ENCODE data around the gene HMSD. TPM values are rescaled to one million over a fixed set of nuclear protein-coding genes. Genes with fewer than 3 reads are reported as not detected.

The HMSD gene
- total and polyA plus RNA-seq, 2 of the 4 experiments (the other 2 are of a cell fraction): 0.17 to 0.36 TPM

DNA sequence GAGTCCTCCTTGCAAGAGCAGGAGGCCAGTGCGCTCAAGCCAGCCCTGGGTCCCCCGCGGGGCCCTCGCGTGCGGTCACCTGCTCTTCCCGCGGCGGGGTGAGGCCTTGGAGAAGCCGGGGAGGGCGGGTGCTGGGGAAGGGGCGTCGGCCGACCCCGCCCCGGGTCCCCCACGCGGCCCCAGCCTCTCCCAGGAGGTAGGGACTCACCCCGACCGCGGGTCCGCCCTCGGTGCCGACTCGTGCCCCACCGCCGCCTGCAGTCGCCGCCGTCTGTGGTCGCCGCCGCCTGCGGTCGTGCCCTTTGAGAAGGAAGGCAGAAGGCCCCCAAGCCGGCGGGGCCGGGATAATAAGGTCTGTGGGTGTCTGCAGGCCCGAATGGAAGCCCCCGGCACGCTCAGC lies 53.5 kb downstream of the HMSD start:
- no peak overlapping the region for H3K27ac ChIP-seq (ENCODE audit: insufficient read depth, low read length)
- no peaks in the 10 kb centered on the region for H3K4me1 ChIP-seq (ENCODE audit: control insufficient read depth, insufficient read depth, low read length)
- no TSS peak for BruUV-seq (replicated peaks)
- no peaks in the 10 kb centered on the region for H4K20me1 ChIP-seq (ENCODE audit: insufficient read depth, low read length)
- H2BK120ac ChIP-seq (ENCODE audit: low read depth, low read length): no peak overlapping the region
- H3K4ac ChIP-seq (ENCODE audit: low read depth, low read length): no peak overlapping the region
- no peak overlapping the region for H3K4me2 ChIP-seq (ENCODE audit: low read depth, low read length)
- in situ Hi-C loops (cut with MboI; ENCODE audit: low sequenced_read_pairs) (no loop called here), dilution Hi-C loops (cut with HindIII; ENCODE audit: low sequenced_read_pairs, unreplicated experiment) (no loop called here), intact Hi-C loops (cut with micrococcal nuclease) (no loop called here)
- no peaks in the 10 kb centered on the region for H3K79me1 ChIP-seq (ENCODE audit: low read depth in 1 of 2, low read length in 2 of 2)
- CTCF ChIA-PET: no interaction called here
- H2BK15ac ChIP-seq (ENCODE audit: low read depth, low read length): no peak overlapping the region
- no peak overlapping the region for H3K9ac ChIP-seq (ENCODE audit: low read depth, low read length)
- DNase-seq: no peak
- H2AK9ac ChIP-seq (replicated peaks; ENCODE audit: low read depth, low read length, poor library complexity): no peak overlapping the region
- POLR2A ChIA-PET (ENCODE audit: unreplicated experiment): no interaction called here
- H3K14ac ChIP-seq (replicated peaks; ENCODE audit: low read depth, low read length): no peak overlapping the region
- H3K27me3 ChIP-seq (ENCODE audit: control insufficient read depth, insufficient read depth, low read length): peaks cover 3% of the 10 kb centered on the region
- H3K9me1 ChIP-seq (ENCODE audit: insufficient read depth, low read length): no peaks in the 10 kb centered on the region
- H3K9me3 ChIP-seq (ENCODE audit: control insufficient read depth, insufficient read depth, low read length): no peaks in the 10 kb centered on the region
- no peak overlapping the region for H4K91ac ChIP-seq (ENCODE audit: insufficient read depth, low read depth, low read length)
- no peak overlapping the region for H3K18ac ChIP-seq (ENCODE audit: low read depth, low read length)
- no peak overlapping the region for H2BK5ac ChIP-seq (ENCODE audit: low read depth, low read length, poor library complexity, severe bottlenecking)
- H2AFZ ChIP-seq (replicated peaks; ENCODE audit: low read length, poor library complexity): no peak overlapping the region
- H3K36me3 ChIP-seq (ENCODE audit: control insufficient read depth, insufficient read depth, low read length): no peaks in the 10 kb centered on the region
- TF ChIP-seq RCOR1 (IDR thresholded peaks at IDR 0.05; ENCODE audit: insufficient replicate concordance, low read length) (no peak), MXI1 (IDR thresholded peaks at IDR 0.05; ENCODE audit: borderline replicate concordance, low read depth, low read length) (no peak), RFX5 (IDR thresholded peaks at IDR 0.05; ENCODE audit: low read depth, low read length) (no peak), SMC3 (IDR thresholded peaks at IDR 0.05; ENCODE audit: low read depth, low read length) (no peak), RAD21 (IDR thresholded peaks at IDR 0.05; ENCODE audit: low read length) (no peak), NFE2L2 (IDR thresholded peaks at IDR 0.05; ENCODE audit: low read depth, low read length) (no peak), CHD1 (IDR thresholded peaks at IDR 0.05; ENCODE audit: low read depth, low read length) (no peak), BHLHE40 (IDR thresholded peaks at IDR 0.05; ENCODE audit: low read depth, low read length) (no peak), FOS (IDR thresholded peaks at IDR 0.05; ENCODE audit: low read depth, low read length) (no peak), POLR2A (IDR thresholded peaks at IDR 0.05; ENCODE audit: low read depth, low read length) (no peak), CEBPB (IDR thresholded peaks at IDR 0.05; ENCODE audit: low read depth, low read length) (no peak), MAZ (IDR thresholded peaks at IDR 0.05; ENCODE audit: borderline replicate concordance, low read depth, low read length) (no peak), MAFK (IDR thresholded peaks at IDR 0.05; ENCODE audit: low read depth, low read length) (no peak)
- TF ChIP-seq, protein P1, sequence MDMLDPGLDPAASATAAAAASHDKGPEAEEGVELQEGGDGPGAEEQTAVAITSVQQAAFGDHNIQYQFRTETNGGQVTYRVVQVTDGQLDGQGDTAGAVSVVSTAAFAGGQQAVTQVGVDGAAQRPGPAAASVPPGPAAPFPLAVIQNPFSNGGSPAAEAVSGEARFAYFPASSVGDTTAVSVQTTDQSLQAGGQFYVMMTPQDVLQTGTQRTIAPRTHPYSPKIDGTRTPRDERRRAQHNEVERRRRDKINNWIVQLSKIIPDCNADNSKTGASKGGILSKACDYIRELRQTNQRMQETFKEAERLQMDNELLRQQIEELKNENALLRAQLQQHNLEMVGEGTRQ (IDR thresholded peaks at IDR 0.05; ENCODE audit: low read depth, low read length): no peak
- TF ChIP-seq, protein P2, sequence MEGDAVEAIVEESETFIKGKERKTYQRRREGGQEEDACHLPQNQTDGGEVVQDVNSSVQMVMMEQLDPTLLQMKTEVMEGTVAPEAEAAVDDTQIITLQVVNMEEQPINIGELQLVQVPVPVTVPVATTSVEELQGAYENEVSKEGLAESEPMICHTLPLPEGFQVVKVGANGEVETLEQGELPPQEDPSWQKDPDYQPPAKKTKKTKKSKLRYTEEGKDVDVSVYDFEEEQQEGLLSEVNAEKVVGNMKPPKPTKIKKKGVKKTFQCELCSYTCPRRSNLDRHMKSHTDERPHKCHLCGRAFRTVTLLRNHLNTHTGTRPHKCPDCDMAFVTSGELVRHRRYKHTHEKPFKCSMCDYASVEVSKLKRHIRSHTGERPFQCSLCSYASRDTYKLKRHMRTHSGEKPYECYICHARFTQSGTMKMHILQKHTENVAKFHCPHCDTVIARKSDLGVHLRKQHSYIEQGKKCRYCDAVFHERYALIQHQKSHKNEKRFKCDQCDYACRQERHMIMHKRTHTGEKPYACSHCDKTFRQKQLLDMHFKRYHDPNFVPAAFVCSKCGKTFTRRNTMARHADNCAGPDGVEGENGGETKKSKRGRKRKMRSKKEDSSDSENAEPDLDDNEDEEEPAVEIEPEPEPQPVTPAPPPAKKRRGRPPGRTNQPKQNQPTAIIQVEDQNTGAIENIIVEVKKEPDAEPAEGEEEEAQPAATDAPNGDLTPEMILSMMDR (conservative IDR thresholded peaks at IDR 0.05; ENCODE audit: low read depth, low read length): no peak
- TF ChIP-seq, protein P3, sequence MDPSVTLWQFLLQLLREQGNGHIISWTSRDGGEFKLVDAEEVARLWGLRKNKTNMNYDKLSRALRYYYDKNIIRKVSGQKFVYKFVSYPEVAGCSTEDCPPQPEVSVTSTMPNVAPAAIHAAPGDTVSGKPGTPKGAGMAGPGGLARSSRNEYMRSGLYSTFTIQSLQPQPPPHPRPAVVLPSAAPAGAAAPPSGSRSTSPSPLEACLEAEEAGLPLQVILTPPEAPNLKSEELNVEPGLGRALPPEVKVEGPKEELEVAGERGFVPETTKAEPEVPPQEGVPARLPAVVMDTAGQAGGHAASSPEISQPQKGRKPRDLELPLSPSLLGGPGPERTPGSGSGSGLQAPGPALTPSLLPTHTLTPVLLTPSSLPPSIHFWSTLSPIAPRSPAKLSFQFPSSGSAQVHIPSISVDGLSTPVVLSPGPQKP (IDR thresholded peaks at IDR 0.05; ENCODE audit: borderline replicate concordance, low read depth, low read length): no peak
- WGBS, 2 experiments (ENCODE audit: extremely low coverage in 2 of 2, insufficient read length in 1 of 2): 32% methylated on average over 15 of the region's 41 CpGs; no CpG with 5 or more reads in 1 of the 2 experiments
- H2AK5ac ChIP-seq (ENCODE audit: low read depth, low read length): no peak overlapping the region
- H3K23ac ChIP-seq (ENCODE audit: low read depth, low read length): no peak overlapping the region
- H4K5ac ChIP-seq (ENCODE audit: low read depth, low read length): no peak overlapping the region
- H2BK20ac ChIP-seq (ENCODE audit: low read depth, low read length): no peak overlapping the region
- H4K8ac ChIP-seq (ENCODE audit: low read depth in 2 of 2, low read length in 2 of 2): no peak overlapping the region
- ATAC-seq (ENCODE audit: low read depth): no peak
- no peak overlapping the region for H3K56ac ChIP-seq (ENCODE audit: extremely low read depth, insufficient read depth, low read length)
- H3K4me3 ChIP-seq (ENCODE audit: insufficient read depth, low read depth, low read length): no peak overlapping the region

All from IMR-90 (cell line).